Measurements from ENCODE around the gene ZNF407.

- TF ChIP-seq TCF4 (CRISPR knock-in tag; IDR thresholded peaks at IDR 0.05; ENCODE audit: borderline replicate concordance): no peak
- no peak for TF ChIP-seq CSDC2 (CRISPR knock-in tag; IDR thresholded peaks at IDR 0.05)
- no peak for TF ChIP-seq ZFP30 (CRISPR knock-in tag; IDR thresholded peaks at IDR 0.05)
- TF ChIP-seq ZC3H10 (CRISPR knock-in tag; IDR thresholded peaks at IDR 0.05): no peak
- no peak for TF ChIP-seq ISL1 (CRISPR knock-in tag; IDR thresholded peaks at IDR 0.05)
- no peak for TF ChIP-seq CREB5 (CRISPR knock-in tag; IDR thresholded peaks at IDR 0.05; ENCODE audit: low read depth)
- TF ChIP-seq TOX (CRISPR knock-in tag; IDR thresholded peaks at IDR 0.05; ENCODE audit: borderline replicate concordance): no peak
- no peak for TF ChIP-seq TSHZ2 (CRISPR knock-in tag; IDR thresholded peaks at IDR 0.05)
These were observed 251.6 kb downstream of the ZNF407 start for GRCh38 chr18:74849301-74849700.
